Fibroblast of skin of scalp (primary cell): ENCODE measurements around the gene FEV.
"Not testable (repeated sequence)": the region's sequence is repeated elsewhere in the genome, so short reads cannot be mapped to it uniquely, and the experiment has no call there.

ENCODE experiments used
- DNase-seq: peaks from one replicate; pipeline ENCODE4 v3.0.0-alpha.2; 2013

The FEV gene

GRCh38 chr2:218964041-218964771 is 20.8 kb downstream of the FEV start:
- DNase-seq: peak; percentile 6

- no peak for DNase-seq
Measured at GRCh38 chr2:218963601-218964000, 21.4 kb downstream of the FEV start.

- DNase-seq: peak; percentile 54
Measured at GRCh38 chr2:218962859-218963492, 22.0 kb downstream of the FEV start.

- DNase-seq: no peak
Measured at GRCh38 chr2:218961651-218962570, 23.1 kb downstream of the FEV start.

- no peak for DNase-seq
Measured at GRCh38 chr2:218961229-218961628, 23.8 kb downstream of the FEV start.

GRCh38 chr2:218960309-218961165 is 24.4 kb downstream of the FEV start:
- no peak for DNase-seq

GRCh38 chr2:218959761-218960308 is 25.1 kb downstream of the FEV start:
- no peak for DNase-seq

GRCh38 chr2:218959141-218959731 is 25.7 kb downstream of the FEV start, which contains the start of gene CDK5R2:
TSS of gene CDK5R2 (plus strand) at chr2:218959666. CDS start at chr2:218959821, 155 bp downstream.
- DNase-seq: peak; percentile 75

- DNase-seq: no peak
Measured at GRCh38 chr2:218958276-218958675, 26.7 kb downstream of the FEV start.

- DNase-seq: no peak
Measured at GRCh38 chr2:218957671-218958070, 27.3 kb downstream of the FEV start.

- no peak for DNase-seq
Measured at GRCh38 chr2:218956039-218956438, 28.9 kb downstream of the FEV start.

GRCh38 chr2:218954541-218955300 is 30.3 kb downstream of the FEV start:
- DNase-seq: no peak

- DNase-seq: no peak
Measured at GRCh38 chr2:218953366-218953954, 31.5 kb downstream of the FEV start.

GRCh38 chr2:218952160-218952559 is 32.8 kb downstream of the FEV start:
- DNase-seq: no peak

GRCh38 chr2:218946621-218947020 is 38.4 kb downstream of the FEV start:
- DNase-seq: no peak

- no peak for DNase-seq
Measured at GRCh38 chr2:218944759-218945404, 40.1 kb downstream of the FEV start.

GRCh38 chr2:218931751-218932150 is 53.2 kb downstream of the FEV start:
- DNase-seq: not testable (repeated sequence)
